Measurements from ENCODE around the gene LCOR. TPM values are rescaled to one million over a fixed set of nuclear protein-coding genes. Genes with fewer than 3 reads are reported as not detected.

The LCOR gene
- total RNA-seq, 3 donors from 2014 or later = 70.4 to 106 (median 93.0) TPM

- Histone ChIP-seq H3K4me1 (ENCODE audit: low read depth) (peaks cover 37% of the 10 kb centered on the region), H3K9me3 (no peaks in the 10 kb centered on the region), H3K4me3 (peak overlapping the region; percentile 83), H3K36me3 (ENCODE audit: low read depth) (no peaks in the 10 kb centered on the region)
- no peak for TF ChIP-seq CTCF (IDR thresholded peaks at IDR 0.05)
- peak; percentile 92 to 93 (median 92) for DNase-seq
- intact Hi-C loops (cut with DNase I, micrococcal nuclease) = loop anchor here in 1 of 2 donors (5.0 kb wide), 1 partner anchor 65 kb away; no protein-coding TSS in a partner anchor
- ATAC-seq = peak; percentile 82
Measured at GRCh38 chr10:96832721-96833219, 672 bp downstream of the LCOR start.

DNA sequence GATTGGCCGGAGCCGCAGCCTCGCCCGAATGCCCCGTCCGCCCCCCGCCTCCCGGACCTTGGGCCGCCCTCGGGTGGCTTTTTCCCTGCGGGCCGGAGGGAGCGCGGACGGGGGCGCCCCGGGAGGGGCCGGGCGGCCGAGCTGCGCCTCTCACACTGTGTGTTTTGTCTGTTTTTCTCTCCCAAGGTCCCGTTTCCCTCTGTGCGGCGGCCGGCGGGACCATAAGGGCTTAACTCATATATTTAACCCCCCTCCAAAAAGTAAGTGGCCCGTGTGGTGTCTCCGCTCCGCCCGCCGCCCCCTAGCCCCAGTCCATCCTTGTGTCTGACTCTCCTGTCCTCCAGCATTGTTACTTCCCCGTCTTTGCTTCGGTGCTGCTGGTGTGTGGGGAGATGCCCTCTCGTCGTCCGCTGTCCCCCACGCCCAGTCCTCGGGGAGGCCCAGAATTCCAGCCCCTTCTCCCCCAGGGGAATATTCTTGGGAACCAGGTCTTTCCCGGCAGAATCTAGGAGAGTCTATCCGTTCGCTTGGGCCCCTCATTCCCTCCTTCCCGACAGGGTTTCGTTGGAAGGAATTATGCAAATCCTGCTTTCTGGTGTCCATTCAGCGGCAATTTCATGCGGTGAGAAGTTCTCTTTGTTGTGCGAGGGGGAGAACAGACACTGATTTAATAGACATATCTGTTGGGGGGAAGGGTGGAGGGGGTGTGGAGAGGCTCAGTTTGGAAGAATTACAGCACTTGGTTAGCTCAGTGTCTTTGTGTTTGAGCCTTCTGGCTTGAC is 1.3 kb downstream of the LCOR start:
- peaks cover 40% of the 10 kb centered on the region for H3K4me1 ChIP-seq (ENCODE audit: low read depth)
- ATAC-seq (peak; percentile 2), DNase-seq (peak in 2 of 3 donors; percentile 40 to 69)
- H3K36me3 ChIP-seq (ENCODE audit: low read depth) = no peaks in the 10 kb centered on the region
- no peak for TF ChIP-seq CTCF (IDR thresholded peaks at IDR 0.05)
- H3K4me3 ChIP-seq = peak overlapping the region; percentile 83
- intact Hi-C loops (cut with DNase I, micrococcal nuclease) = loop anchor here in 1 of 2 donors (5.0 kb wide), 1 partner anchor 66 kb away; no protein-coding TSS in a partner anchor
- no peaks in the 10 kb centered on the region for H3K9me3 ChIP-seq

GRCh38 chr10:96834120-96834519 is 2.0 kb downstream of the LCOR start:
- DNase-seq = no peak
- intact Hi-C loops (cut with DNase I, micrococcal nuclease) = loop anchor here in 1 of 2 donors (5.0 kb wide), 1 partner anchor 67 kb away; no protein-coding TSS in a partner anchor
- H3K4me1 ChIP-seq (ENCODE audit: low read depth) = peaks cover 40% of the 10 kb centered on the region

GRCh38 chr10:96835899-96836298 is 3.8 kb downstream of the LCOR start:
- no peak for ATAC-seq
- TF ChIP-seq CTCF (IDR thresholded peaks at IDR 0.05) = no peak
- Histone ChIP-seq H3K4me1 (ENCODE audit: low read depth) (peaks cover 39% of the 10 kb centered on the region), H3K36me3 (ENCODE audit: low read depth) (no peaks in the 10 kb centered on the region), H3K4me3 (no peak overlapping the region), H3K9me3 (no peaks in the 10 kb centered on the region)
- intact Hi-C loops (cut with DNase I, micrococcal nuclease) = no loop called here
- DNase-seq = no peak

More at GRCh38 chr10:96834120-96834519, 2.0 kb downstream of the LCOR start:
- ATAC-seq = no peak
- H3K36me3 ChIP-seq (ENCODE audit: low read depth) = no peaks in the 10 kb centered on the region
- no peak for TF ChIP-seq CTCF (IDR thresholded peaks at IDR 0.05)
- H3K9me3 ChIP-seq = no peaks in the 10 kb centered on the region
- H3K4me3 ChIP-seq = no peak overlapping the region

DNA sequence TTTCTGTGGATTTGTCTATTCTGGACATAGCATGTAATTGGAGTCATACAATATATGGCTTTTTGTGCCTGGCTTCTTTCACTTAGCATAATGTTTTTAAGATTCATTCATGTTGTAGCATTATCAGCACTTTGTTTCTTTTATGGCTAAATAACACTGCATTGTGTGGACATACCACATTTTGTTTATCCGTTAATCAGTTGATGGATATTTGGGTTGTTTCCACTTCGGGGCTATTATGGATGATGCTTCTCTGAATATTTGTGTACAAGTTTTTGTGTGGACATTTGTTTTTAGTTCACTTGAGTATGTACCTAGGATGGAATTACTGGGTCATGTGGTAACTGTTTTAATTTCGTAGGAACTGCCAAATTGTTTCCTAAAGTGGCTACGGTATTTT is 6.4 kb downstream of the LCOR start:
- no peak for TF ChIP-seq CTCF (IDR thresholded peaks at IDR 0.05)
- Histone ChIP-seq H3K4me1 (ENCODE audit: low read depth) (peaks cover 43% of the 10 kb centered on the region), H3K36me3 (ENCODE audit: low read depth) (no peaks in the 10 kb centered on the region), H3K9me3 (no peaks in the 10 kb centered on the region), H3K4me3 (no peak overlapping the region)
- ATAC-seq (no peak), DNase-seq (no peak)
- intact Hi-C loops (cut with DNase I, micrococcal nuclease) = no loop called here
